ENCODE results near the gene GRIK3.

GRIK3 gene

GRCh38 chr1:36884029-36884701, 150.2 kb downstream of the GRIK3 start:
- DNase-seq, result no peak
- no peaks in the 10 kb centered on the region for H3K36me3 ChIP-seq (ENCODE audit: control insufficient read depth, insufficient read depth, low read length)
- H3K18ac ChIP-seq (ENCODE audit: low read length), result no peak overlapping the region
- H3K27ac ChIP-seq (ENCODE audit: low read depth, low read length), result no peak overlapping the region
- no peak overlapping the region for H2BK5ac ChIP-seq (ENCODE audit: low read length)
- no peaks in the 10 kb centered on the region for H3K27me3 ChIP-seq (ENCODE audit: insufficient read depth, low read length, poor library complexity)
- H3K79me2 ChIP-seq (ENCODE audit: control insufficient read depth, insufficient read depth, low read length), result no peaks in the 10 kb centered on the region
- H3K9ac ChIP-seq (ENCODE audit: low read length), result no peak overlapping the region
- no peak overlapping the region for H4K8ac ChIP-seq (ENCODE audit: low read depth, low read length)
- H2BK15ac ChIP-seq (replicated peaks; ENCODE audit: low read depth), result no peak overlapping the region
- no peak overlapping the region for H3K4ac ChIP-seq (ENCODE audit: low read depth, low read length)
- no peak overlapping the region for H3K4me3 ChIP-seq (ENCODE audit: low read length)
- no peak overlapping the region for H3K56ac ChIP-seq (ENCODE audit: low read length)
- H3K4me1 ChIP-seq (ENCODE audit: control insufficient read depth, low read depth, low read length), result no peaks in the 10 kb centered on the region
- no peaks in the 10 kb centered on the region for H3K79me1 ChIP-seq (ENCODE audit: low read length)
- no peak overlapping the region for H4K5ac ChIP-seq (ENCODE audit: low read length)
- H2AK5ac ChIP-seq (ENCODE audit: low read length), result no peak overlapping the region
- H3K4me2 ChIP-seq (ENCODE audit: low read length), result no peak overlapping the region
- no peak overlapping the region for H3K23ac ChIP-seq (ENCODE audit: low read length)
- H2BK120ac ChIP-seq (ENCODE audit: low read depth, low read length), result no peak overlapping the region
- no CpG with 5 or more reads among the region's 8 CpGs for WGBS (ENCODE audit: extremely low coverage, insufficient coverage, low lambda C conversion rate)

- Histone ChIP-seq H3K4me2 (ENCODE audit: low read length) (no peak overlapping the region), H3K56ac (ENCODE audit: low read length) (no peak overlapping the region), H3K23ac (ENCODE audit: low read length) (no peak overlapping the region), H3K79me1 (ENCODE audit: low read length) (no peaks in the 10 kb centered on the region), H3K18ac (ENCODE audit: low read length) (no peak overlapping the region), H2BK120ac (ENCODE audit: low read depth, low read length) (no peak overlapping the region), H3K27ac (ENCODE audit: low read depth, low read length) (no peak overlapping the region), H3K4me3 (ENCODE audit: low read length) (no peak overlapping the region), H4K8ac (ENCODE audit: low read depth, low read length) (no peak overlapping the region), H3K4me1 (ENCODE audit: control insufficient read depth, low read depth, low read length) (no peaks in the 10 kb centered on the region), H2BK5ac (ENCODE audit: low read length) (no peak overlapping the region), H3K79me2 (ENCODE audit: control insufficient read depth, insufficient read depth, low read length) (no peaks in the 10 kb centered on the region), H3K4ac (ENCODE audit: low read depth, low read length) (no peak overlapping the region), H4K5ac (ENCODE audit: low read length) (no peak overlapping the region), H2BK15ac (replicated peaks; ENCODE audit: low read depth) (no peak overlapping the region), H3K36me3 (ENCODE audit: control insufficient read depth, insufficient read depth, low read length) (no peaks in the 10 kb centered on the region), H2AK5ac (ENCODE audit: low read length) (no peak overlapping the region), H3K27me3 (ENCODE audit: insufficient read depth, low read length, poor library complexity) (no peaks in the 10 kb centered on the region), H3K9ac (ENCODE audit: low read length) (no peak overlapping the region)
- DNase-seq, result no peak
- WGBS (ENCODE audit: extremely low coverage, insufficient coverage, low lambda C conversion rate), result no CpG with 5 or more reads among the region's 3 CpGs
Observed at GRCh38 chr1:36883315-36883949, 150.9 kb downstream of the GRIK3 start.

DNA sequence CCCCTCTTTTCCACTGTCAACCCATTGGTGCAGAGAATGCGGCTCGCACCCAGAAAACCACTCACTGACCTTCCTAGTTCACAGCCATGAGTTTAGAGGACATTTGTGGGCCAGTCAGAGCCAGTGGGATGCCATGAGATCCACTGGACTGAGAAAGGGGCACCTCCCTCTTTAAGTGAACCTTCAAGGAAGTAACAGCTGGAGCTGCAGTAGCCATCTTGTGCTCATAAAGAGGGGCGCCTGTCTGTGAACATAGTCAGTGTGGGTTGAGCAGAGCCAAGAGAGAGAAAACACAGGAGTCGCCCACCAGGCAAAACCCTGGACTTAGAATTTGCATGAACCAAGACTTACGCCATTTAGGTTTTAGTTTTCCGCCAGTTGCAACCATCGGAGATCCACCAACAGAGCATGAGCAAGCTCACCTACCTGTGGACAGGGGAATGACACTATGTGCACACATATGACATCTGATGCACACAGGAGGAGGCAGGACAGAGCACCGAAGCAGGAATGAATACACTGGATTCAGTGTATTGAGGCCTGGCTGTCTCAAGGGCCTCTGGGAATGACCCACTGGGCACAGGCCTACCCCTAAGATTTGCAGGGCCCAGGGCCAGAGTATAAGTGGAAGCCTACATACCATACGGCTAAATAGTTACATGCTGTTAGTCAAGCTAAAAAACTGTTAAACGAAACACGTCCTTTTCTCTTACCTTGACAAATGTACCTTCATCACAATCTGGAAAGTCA, 151.6 kb downstream of the GRIK3 start:
- no peak overlapping the region for H3K18ac ChIP-seq (ENCODE audit: low read length)
- WGBS (ENCODE audit: extremely low coverage, insufficient coverage, low lambda C conversion rate), result no CpG with 5 or more reads among the region's 11 CpGs

DNA sequence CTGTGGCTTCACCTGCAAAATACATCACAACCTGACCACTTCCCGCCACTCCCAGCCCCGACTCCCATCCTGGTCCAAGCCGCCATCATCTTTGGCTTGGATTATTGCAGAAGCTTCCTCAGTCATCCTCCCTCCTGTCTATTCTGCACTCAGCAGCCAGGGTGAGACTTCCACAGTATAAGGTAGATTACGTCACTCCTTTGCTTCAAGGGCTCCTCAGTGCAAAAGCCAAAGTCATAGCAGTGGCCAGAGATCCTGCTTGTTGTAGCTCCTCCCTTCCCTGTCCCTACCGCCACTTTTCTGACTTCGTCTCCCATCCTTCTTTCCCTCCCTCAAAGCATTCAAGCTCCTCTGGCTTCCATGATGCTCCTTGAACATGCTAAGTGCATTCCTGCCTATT, 152.8 kb downstream of the GRIK3 start:
- Histone ChIP-seq H2BK120ac (ENCODE audit: low read depth, low read length) (no peak overlapping the region), H3K79me2 (ENCODE audit: control insufficient read depth, insufficient read depth, low read length) (no peaks in the 10 kb centered on the region), H3K4me3 (ENCODE audit: low read length) (no peak overlapping the region), H3K9ac (ENCODE audit: low read length) (no peak overlapping the region), H3K36me3 (ENCODE audit: control insufficient read depth, insufficient read depth, low read length) (no peaks in the 10 kb centered on the region), H4K5ac (ENCODE audit: low read length) (no peak overlapping the region), H3K23ac (ENCODE audit: low read length) (no peak overlapping the region), H3K4me2 (ENCODE audit: low read length) (no peak overlapping the region), H2AK5ac (ENCODE audit: low read length) (no peak overlapping the region), H3K56ac (ENCODE audit: low read length) (no peak overlapping the region), H3K27ac (ENCODE audit: low read depth, low read length) (no peak overlapping the region), H3K27me3 (ENCODE audit: insufficient read depth, low read length, poor library complexity) (no peaks in the 10 kb centered on the region), H3K4me1 (ENCODE audit: control insufficient read depth, low read depth, low read length) (no peaks in the 10 kb centered on the region), H2BK5ac (ENCODE audit: low read length) (no peak overlapping the region), H2BK15ac (replicated peaks; ENCODE audit: low read depth) (no peak overlapping the region), H3K79me1 (ENCODE audit: low read length) (no peaks in the 10 kb centered on the region), H3K4ac (ENCODE audit: low read depth, low read length) (no peak overlapping the region), H4K8ac (ENCODE audit: low read depth, low read length) (no peak overlapping the region), H3K18ac (ENCODE audit: low read length) (no peak overlapping the region)
- no peak for DNase-seq
- WGBS (ENCODE audit: extremely low coverage, insufficient coverage, low lambda C conversion rate), result no CpG with 5 or more reads among the region's 6 CpGs

More for the DNA sequence above, 151.6 kb downstream of the GRIK3 start:
- Histone ChIP-seq H2BK5ac (ENCODE audit: low read length) (no peak overlapping the region), H3K23ac (ENCODE audit: low read length) (no peak overlapping the region), H3K4me3 (ENCODE audit: low read length) (no peak overlapping the region), H3K27me3 (ENCODE audit: insufficient read depth, low read length, poor library complexity) (no peaks in the 10 kb centered on the region), H2BK120ac (ENCODE audit: low read depth, low read length) (no peak overlapping the region), H3K56ac (ENCODE audit: low read length) (no peak overlapping the region), H3K79me2 (ENCODE audit: control insufficient read depth, insufficient read depth, low read length) (no peaks in the 10 kb centered on the region), H3K36me3 (ENCODE audit: control insufficient read depth, insufficient read depth, low read length) (no peaks in the 10 kb centered on the region), H3K4me1 (ENCODE audit: control insufficient read depth, low read depth, low read length) (no peaks in the 10 kb centered on the region), H2AK5ac (ENCODE audit: low read length) (no peak overlapping the region), H3K27ac (ENCODE audit: low read depth, low read length) (no peak overlapping the region), H3K4me2 (ENCODE audit: low read length) (no peak overlapping the region), H3K79me1 (ENCODE audit: low read length) (no peaks in the 10 kb centered on the region), H3K4ac (ENCODE audit: low read depth, low read length) (no peak overlapping the region), H4K5ac (ENCODE audit: low read length) (no peak overlapping the region), H2BK15ac (replicated peaks; ENCODE audit: low read depth) (no peak overlapping the region), H4K8ac (ENCODE audit: low read depth, low read length) (no peak overlapping the region), H3K9ac (ENCODE audit: low read length) (no peak overlapping the region)
- no peak for DNase-seq

DNA sequence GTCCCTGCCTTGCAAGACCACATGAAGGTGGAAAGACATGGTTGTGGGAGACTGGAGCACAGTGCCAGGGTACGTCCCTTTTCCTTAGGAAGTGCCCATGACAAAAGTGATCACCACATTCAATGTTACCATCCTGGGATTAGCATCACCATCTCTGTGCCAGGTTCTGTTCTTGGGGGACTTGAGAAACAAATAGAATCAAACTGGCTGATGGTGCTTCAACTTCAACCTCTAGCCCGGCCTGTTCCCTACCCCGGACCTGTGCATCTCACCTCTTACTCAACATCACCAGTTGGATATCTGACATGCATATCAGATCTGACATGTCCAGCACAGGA, 153.3 kb downstream of the GRIK3 start:
- Histone ChIP-seq H4K8ac (ENCODE audit: low read depth, low read length) (no peak overlapping the region), H3K4me2 (ENCODE audit: low read length) (no peak overlapping the region), H2AK5ac (ENCODE audit: low read length) (no peak overlapping the region), H3K4me1 (ENCODE audit: control insufficient read depth, low read depth, low read length) (no peaks in the 10 kb centered on the region), H3K4me3 (ENCODE audit: low read length) (no peak overlapping the region), H3K4ac (ENCODE audit: low read depth, low read length) (no peak overlapping the region), H3K9ac (ENCODE audit: low read length) (no peak overlapping the region), H3K79me2 (ENCODE audit: control insufficient read depth, insufficient read depth, low read length) (no peaks in the 10 kb centered on the region), H3K36me3 (ENCODE audit: control insufficient read depth, insufficient read depth, low read length) (no peaks in the 10 kb centered on the region), H3K79me1 (ENCODE audit: low read length) (no peaks in the 10 kb centered on the region), H3K56ac (ENCODE audit: low read length) (no peak overlapping the region), H2BK5ac (ENCODE audit: low read length) (no peak overlapping the region), H4K5ac (ENCODE audit: low read length) (no peak overlapping the region), H3K23ac (ENCODE audit: low read length) (no peak overlapping the region), H2BK15ac (replicated peaks; ENCODE audit: low read depth) (no peak overlapping the region), H3K18ac (ENCODE audit: low read length) (no peak overlapping the region), H3K27me3 (ENCODE audit: insufficient read depth, low read length, poor library complexity) (no peaks in the 10 kb centered on the region), H2BK120ac (ENCODE audit: low read depth, low read length) (no peak overlapping the region), H3K27ac (ENCODE audit: low read depth, low read length) (no peak overlapping the region)
- no CpG with 5 or more reads among the region's 3 CpGs for WGBS (ENCODE audit: extremely low coverage, insufficient coverage, low lambda C conversion rate)
- no peak for DNase-seq

Measured in mesendoderm (in vitro differentiated cells).